ENCODE results near the gene MRPL28.
"Not testable (repeated sequence)": the region's sequence is repeated elsewhere in the genome, so short reads cannot be mapped to it uniquely, and the experiment has no call there.

MRPL28 gene

GRCh38 chr16:391885-392335, 21.6 kb upstream of the MRPL28 start:
- FAIRE-seq = peak; percentile 40

DNA sequence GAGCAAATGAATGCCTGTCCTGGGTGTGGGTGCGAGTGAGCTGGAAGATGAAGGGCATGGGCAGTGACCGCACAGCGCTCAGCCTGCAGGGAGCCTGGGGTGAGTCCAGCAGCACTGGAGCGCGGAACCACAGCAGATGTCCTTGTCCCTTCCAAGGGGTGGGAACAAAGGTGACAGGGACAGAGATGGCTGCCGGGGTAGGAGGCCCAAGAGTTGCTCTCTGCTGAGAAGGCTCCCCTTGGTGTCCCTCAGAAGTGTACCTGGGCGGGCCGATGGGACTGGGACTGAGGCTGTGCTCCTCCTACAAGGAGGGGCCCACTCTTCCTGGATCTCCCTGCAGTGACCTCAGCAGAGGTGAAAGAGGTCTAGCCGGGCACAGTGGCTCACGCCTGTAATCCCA, 19.0 kb upstream of the MRPL28 start:
- FAIRE-seq = no peak
- peak; percentile 25 for DNase-seq (ENCODE audit: low spot score)

More at GRCh38 chr16:391885-392335, 21.6 kb upstream of the MRPL28 start:
- peak; percentile 95 for DNase-seq (ENCODE audit: low spot score)

DNA sequence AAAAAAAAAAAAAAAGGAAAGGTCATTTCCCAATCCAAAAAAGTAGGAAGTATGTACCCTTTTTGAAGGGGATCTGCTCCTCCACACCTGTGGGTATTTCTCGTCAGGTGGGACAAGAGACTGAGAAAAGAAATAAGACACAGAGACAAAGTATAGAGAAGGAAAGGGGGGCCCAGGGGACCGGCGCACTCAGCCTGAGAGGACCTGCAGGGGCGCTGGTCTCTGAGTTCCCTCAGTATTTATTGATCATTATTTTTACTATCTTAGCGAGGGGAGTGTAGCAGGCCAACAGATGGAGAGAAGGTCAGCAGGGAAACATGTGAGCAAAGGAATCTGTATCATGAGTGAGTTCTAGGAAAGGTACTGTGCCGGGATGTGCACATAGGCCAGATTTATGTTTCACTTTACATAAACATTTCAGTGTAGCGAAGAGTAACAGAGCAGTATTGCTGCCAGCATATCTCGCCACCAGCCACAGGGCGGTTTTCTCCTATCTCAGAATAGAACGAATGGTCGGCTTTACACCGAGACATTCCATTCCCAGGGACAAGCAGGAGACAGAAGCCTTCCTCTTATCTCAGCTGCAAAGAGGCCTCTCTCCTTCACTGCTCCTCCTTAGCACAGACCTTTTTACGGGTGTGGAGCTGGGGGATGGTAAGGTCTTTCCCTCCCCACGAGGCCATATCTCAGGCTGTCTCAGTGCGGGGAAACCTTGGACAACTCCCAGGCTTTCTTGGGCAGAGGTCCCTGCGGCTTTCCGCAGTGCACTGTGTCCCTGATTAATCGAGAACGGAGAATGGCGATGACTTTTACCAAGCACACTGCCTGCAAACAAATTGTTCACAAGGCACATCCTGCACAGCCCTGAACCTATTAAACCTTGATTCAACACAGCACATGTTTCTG, 17.7 kb upstream of the MRPL28 start:
- FAIRE-seq; DNase-seq (ENCODE audit: low spot score): not testable (repeated sequence)

- FAIRE-seq (no peak), DNase-seq (ENCODE audit: low spot score) (no peak)
Measured at GRCh38 chr16:386641-387156, 16.4 kb upstream of the MRPL28 start.

DNA sequence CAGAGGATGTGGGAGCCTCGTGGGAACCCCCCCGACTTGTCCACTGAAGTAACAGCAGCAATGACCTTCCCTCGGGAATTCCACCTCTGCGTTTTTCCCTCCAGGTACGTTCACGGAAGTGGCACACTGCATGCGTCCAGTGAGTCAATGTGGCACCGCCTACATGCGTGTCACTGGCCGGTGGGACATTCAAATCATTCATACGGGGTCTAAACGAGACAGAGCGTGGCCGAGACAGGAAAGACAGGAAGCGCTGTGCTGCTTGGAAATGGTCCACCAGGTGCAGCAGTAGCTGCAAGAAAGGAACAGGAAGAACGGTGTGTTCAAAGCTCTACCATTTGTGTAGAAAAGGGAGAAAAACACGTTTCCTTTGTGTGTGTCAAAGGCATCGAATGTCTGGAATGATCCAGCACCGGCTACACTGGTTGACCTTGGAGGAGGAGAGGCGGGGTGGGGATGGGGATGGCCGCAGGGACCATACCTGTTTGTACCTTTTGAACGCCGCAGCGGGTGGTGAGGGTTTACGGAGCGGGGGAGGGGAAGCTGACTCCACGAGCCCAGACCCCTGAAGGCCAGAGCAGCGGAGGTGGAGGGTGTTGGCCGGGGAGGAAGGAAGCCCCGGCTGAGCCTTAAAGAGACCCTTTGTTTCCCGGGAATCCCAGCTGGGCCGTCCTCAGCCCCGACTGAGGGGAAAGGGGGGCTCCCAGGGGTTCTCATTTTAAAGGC, 13.2 kb upstream of the MRPL28 start:
- FAIRE-seq (no peak), DNase-seq (ENCODE audit: low spot score) (no peak)

DNA sequence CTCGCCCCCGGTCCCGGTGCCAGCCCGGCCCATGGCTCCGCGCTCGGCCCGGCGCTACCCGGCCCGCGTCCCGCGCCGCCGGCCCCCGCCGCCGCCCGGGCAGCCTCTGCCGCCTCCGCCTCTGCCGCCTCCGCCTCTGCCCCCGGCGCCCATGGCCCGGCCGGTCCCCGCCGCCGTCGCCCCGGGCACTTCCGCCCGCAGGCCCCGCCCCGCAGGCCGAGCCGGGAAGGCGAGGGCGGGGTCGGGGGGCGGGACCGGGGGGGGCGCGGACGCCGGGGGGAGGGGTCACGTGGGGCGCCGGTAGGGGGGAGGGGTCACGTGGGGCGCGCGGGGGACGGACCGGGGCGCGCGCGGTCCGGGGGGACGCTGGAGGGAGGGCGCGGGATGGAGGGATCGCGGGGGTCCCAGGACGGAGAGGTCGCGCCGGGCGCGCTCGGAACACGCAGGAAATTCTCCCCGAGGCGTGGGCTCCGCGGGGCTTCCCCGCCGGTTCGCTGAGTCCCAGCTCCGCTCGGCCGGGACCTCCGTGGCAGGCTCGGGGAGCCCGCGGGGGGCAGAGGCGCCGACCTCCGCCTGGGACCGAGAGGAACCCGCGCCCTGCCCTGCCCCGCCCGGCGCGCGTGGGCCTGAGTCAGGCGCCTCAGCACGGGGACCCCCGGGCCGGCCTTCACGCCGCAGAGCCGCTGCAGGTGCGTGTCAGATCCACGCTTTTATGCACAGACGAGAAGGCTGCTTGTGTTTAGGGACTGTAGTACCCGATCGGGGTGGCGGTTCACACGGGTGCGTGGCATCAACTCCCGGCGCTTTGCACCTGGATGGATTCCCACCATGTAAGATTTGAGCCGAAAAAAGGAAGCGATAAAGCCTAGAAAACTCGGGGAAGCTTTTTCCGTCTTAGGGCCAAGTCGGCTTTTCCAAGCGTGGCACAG, 11.7 kb upstream of the MRPL28 start, which contains the start of gene PGAP6:
TSS of gene PGAP6 (minus strand) at position 190 of the 929 bp plus-strand sequence. CDS start at position 33, 157 bp downstream.
- DNase-seq (ENCODE audit: low spot score) (no peak), FAIRE-seq (no peak)

- FAIRE-seq (no peak), DNase-seq (ENCODE audit: low spot score) (no peak)
Measured at GRCh38 chr16:381012-381788, 10.9 kb upstream of the MRPL28 start.

DNA sequence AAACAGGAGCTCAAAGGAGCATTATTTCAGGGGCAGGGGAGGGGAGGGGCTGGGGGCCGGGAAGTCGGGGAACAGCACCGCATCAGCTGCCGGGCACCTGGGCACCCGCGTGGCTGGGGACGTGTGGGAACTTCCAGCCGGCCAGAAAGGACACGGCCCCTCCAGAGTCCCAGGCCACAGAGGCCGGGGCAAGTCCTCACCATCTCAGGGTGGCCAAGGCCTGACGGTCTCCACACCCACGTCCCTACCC, 10.3 kb upstream of the MRPL28 start:
- DNase-seq (ENCODE audit: low spot score) = no peak

GRCh38 chr16:379961-380761, 9.8 kb upstream of the MRPL28 start:
- no peak for FAIRE-seq
- DNase-seq (ENCODE audit: low spot score) = no peak

More for the DNA sequence above, 10.3 kb upstream of the MRPL28 start:
- no peak for FAIRE-seq

GRCh38 chr16:379183-379960, 9.0 kb upstream of the MRPL28 start:
- FAIRE-seq (no peak), DNase-seq (ENCODE audit: low spot score) (no peak)

GRCh38 chr16:378821-379182, 8.5 kb upstream of the MRPL28 start:
- DNase-seq (ENCODE audit: low spot score) (no peak), FAIRE-seq (no peak)

DNA sequence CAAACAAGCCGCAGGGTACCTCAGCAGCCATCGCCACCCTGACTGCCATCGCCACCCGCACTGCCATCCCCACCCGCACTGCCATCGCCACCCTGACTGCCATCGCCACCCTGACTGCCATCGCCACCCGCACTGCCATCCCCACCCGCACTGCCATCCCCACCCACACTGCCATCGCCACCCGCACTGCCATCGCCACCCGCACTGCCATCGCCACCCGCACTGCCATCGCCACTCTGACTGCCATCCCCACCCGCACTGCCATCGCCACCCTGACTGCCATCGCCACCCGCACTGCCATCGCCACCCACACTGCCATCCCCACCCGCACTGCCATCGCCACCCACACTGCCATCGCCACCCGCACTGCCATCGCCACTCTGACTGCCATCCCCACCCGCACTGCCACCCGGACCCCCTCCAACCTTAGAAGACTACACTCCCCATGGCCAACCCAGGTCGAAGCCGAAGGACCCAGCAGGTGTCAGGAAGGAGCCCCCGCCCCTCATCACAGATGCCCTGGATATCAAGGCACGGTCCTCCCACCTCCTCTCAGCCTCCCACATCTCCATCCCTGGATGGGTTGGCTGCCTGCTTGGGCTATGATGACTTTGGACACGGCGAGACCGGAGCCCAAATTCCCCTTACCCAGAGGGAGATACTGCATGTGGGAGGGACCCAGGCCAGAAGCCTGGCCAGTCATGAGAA, 7.9 kb upstream of the MRPL28 start:
- FAIRE-seq; DNase-seq (ENCODE audit: low spot score): not testable (repeated sequence)

- DNase-seq (ENCODE audit: low spot score) = no peak
- no peak for FAIRE-seq
Measured at GRCh38 chr16:377419-377951, 7.1 kb upstream of the MRPL28 start.

GRCh38 chr16:376817-377418, 6.6 kb upstream of the MRPL28 start:
- FAIRE-seq (no peak), DNase-seq (ENCODE audit: low spot score) (no peak)

- no peak for FAIRE-seq
- no peak for DNase-seq (ENCODE audit: low spot score)
Measured at GRCh38 chr16:375927-376816, 5.8 kb upstream of the MRPL28 start.

DNA sequence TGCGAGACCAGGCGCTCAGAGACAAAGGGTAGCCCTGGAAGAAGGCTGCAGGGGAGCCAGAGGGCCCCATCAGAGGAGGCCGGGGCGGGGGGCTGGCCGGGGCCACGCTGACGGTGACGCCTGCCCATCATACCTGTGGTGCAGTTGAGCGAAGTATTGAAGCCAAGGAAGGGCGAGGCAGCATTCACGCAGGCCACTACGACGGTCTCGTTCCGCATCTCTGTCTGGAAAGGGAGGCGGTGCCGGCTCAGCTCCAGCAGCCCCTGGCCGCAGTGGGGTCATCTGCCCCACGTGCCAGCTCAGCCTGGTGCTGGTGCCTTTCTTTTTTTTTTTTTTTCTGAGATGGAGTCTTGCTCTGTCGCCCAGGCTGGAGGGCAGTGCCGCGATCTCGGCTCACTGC, 4.9 kb upstream of the MRPL28 start:
- FAIRE-seq (no peak), DNase-seq (ENCODE audit: low spot score) (no peak)

- FAIRE-seq = no peak
- DNase-seq (ENCODE audit: low spot score) = no peak
Measured at GRCh38 chr16:374616-374926, 4.2 kb upstream of the MRPL28 start.
